NCI-H460 (cell line): Measurements from ENCODE around the gene MAT2A. TPM values are rescaled to one million over a fixed set of nuclear protein-coding genes. Genes with fewer than 3 reads are reported as not detected.

Experiments
- small RNA-seq, 2 experiments: library from RNA; depleted of rRNA; stranded (forward); fragments of <200 nt; gene quantifications; one replicate each; pipeline ENCODE3, GENCODE V24; 2014
- total RNA-seq: library from RNA; depleted of rRNA; stranded (reverse); fragments of >200 nt; shearing (Covaris generic); gene quantifications from 2 replicates; pipeline ENCODE4 v1.2.3, GENCODE V29; 2014; rRNA removed

Gene MAT2A
- total RNA-seq, 1 experiment from 2014 or later = 207 TPM

Small RNA genes lying within 50 kb of the gene (small RNA-seq; reads per million reads assigned to genes)
- gene RN7SL126P = 0 to 0.06 reads per million in 2 experiments

Other genes starting within 250 kb of the MAT2A start
- gene TGOLN2, start 211.2 kb upstream of the MAT2A start, total RNA-seq = 76.7 and 79.1 TPM in 2 replicates
- 24.1 and 25.3 TPM in 2 replicates for gene RETSAT, start 184.6 kb upstream of the MAT2A start, total RNA-seq
- 10.7 and 15.8 TPM in 2 replicates for gene ELMOD3, start 184.4 kb upstream of the MAT2A start, total RNA-seq
- 95.1 and 95.2 TPM in 2 replicates for gene CAPG, start 128.8 kb upstream of the MAT2A start, total RNA-seq
- gene SH2D6, start 120.5 kb upstream of the MAT2A start, total RNA-seq = 0.45 and 0.87 TPM in 2 replicates
- 35.0 and 35.3 TPM in 2 replicates for gene GGCX, start 22.3 kb downstream of the MAT2A start, total RNA-seq
- gene VAMP8, start 38.4 kb downstream of the MAT2A start, total RNA-seq = 31.7 and 37.3 TPM in 2 replicates
- gene VAMP5, start 45.3 kb downstream of the MAT2A start, total RNA-seq = 0.25 TPM in 1 of 2 replicates, not detected in the other
- 132 TPM in 2 replicates for gene RNF181, start 56.6 kb downstream of the MAT2A start, total RNA-seq
- gene TMEM150A, start 63.5 kb downstream of the MAT2A start, total RNA-seq = 8.2 and 11.1 TPM in 2 replicates
- gene C2orf68, start 72.9 kb downstream of the MAT2A start, total RNA-seq = 40.4 and 42.3 TPM in 2 replicates
- 55.0 and 58.3 TPM in 2 replicates for gene USP39, start 77.0 kb downstream of the MAT2A start, total RNA-seq
- gene SFTPB, start 129.0 kb downstream of the MAT2A start, total RNA-seq = not detected in 2 replicates
- not detected in 2 replicates for gene GNLY, start 155.2 kb downstream of the MAT2A start, total RNA-seq
- 0.89 and 1.4 TPM in 2 replicates for gene ATOH8, start 214.8 kb downstream of the MAT2A start, total RNA-seq